NCI-H1930 (cell line): Measurements from ENCODE around the gene AGMAT.

Source experiments
- DNase-seq, 2 experiments: peaks; one replicate each; lab custom pipeline; 2025; lab: John Stamatoyannopoulos, UW

Gene AGMAT

GRCh38 chr1:15584489-15585363 lies at the start of gene AGMAT:
Gene AGMAT (minus strand): TSS chr1:15585051. CDS start chr1:15584967, 84 bp downstream.
- DNase-seq, result peak; percentile 62 to 66

- no peak for DNase-seq
These were observed 49.0 kb upstream of the AGMAT start for GRCh38 chr1:15633756-15634420.

GRCh38 chr1:15628003-15628402 lies 43.2 kb upstream of the AGMAT start:
- no peak for DNase-seq

- DNase-seq, result no peak
These were observed 42.6 kb upstream of the AGMAT start for GRCh38 chr1:15627343-15627988.

GRCh38 chr1:15626269-15626950 lies 41.6 kb upstream of the AGMAT start:
- DNase-seq, result no peak

- no peak for DNase-seq
These were observed 40.4 kb upstream of the AGMAT start for GRCh38 chr1:15625056-15625917.

GRCh38 chr1:15624133-15624714 lies 39.4 kb upstream of the AGMAT start:
- no peak for DNase-seq

GRCh38 chr1:15623435-15623834 lies 38.6 kb upstream of the AGMAT start:
- no peak for DNase-seq

GRCh38 chr1:15622712-15623373 lies 38.0 kb upstream of the AGMAT start:
- no peak for DNase-seq

- no peak for DNase-seq
These were observed 37.1 kb upstream of the AGMAT start for GRCh38 chr1:15621975-15622374.

- no peak for DNase-seq
These were observed 36.2 kb upstream of the AGMAT start for GRCh38 chr1:15620902-15621682.

GRCh38 chr1:15620155-15620545 lies 35.3 kb upstream of the AGMAT start:
- no peak for DNase-seq

- no peak for DNase-seq
These were observed 34.0 kb upstream of the AGMAT start for GRCh38 chr1:15618655-15619525.

- DNase-seq, result no peak
These were observed 33.3 kb upstream of the AGMAT start for GRCh38 chr1:15618077-15618654.

GRCh38 chr1:15617173-15618076 lies 32.6 kb upstream of the AGMAT start, which contains the start of gene DDI2:
Gene DDI2 (plus strand): TSS chr1:15617458. CDS start chr1:15617671, 213 bp downstream.
- peak; percentile 93 to 95 for DNase-seq

GRCh38 chr1:15616373-15617172 lies 31.7 kb upstream of the AGMAT start:
- DNase-seq, result no peak
